Nephron progenitor cell (in vitro differentiated cells): Measurements from ENCODE around the gene ARMC8.
A peak's percentile ranks its signal among the peaks of the same experiment; 100 is the strongest.

Source experiments
- DNase-seq: peaks from one replicate; pipeline ENCODE4 v3.0.0; 2021
- H3K27ac Mint-ChIP-seq: 2 replicates; pipeline ENCODE4 v1.8.0; 2021; ENCODE audit warnings: mild to moderate bottlenecking, moderate library complexity, mixed read lengths
- H3K27me3 Mint-ChIP-seq: 2 replicates; pipeline ENCODE4 v1.8.0; 2021; ENCODE audit warnings: mild to moderate bottlenecking, low read depth, mixed read lengths; ENCODE audit not compliant: poor library complexity
- H3K36me3 Mint-ChIP-seq: 2 replicates; pipeline ENCODE4 v1.8.0; 2021; ENCODE audit warnings: low read depth, mixed read lengths
- H3K4me1 Mint-ChIP-seq: 2 replicates; pipeline ENCODE4 v1.8.0; 2021; ENCODE audit warnings: mixed read lengths
- H3K4me3 Mint-ChIP-seq: 2 replicates; pipeline ENCODE4 v1.8.0; 2021; ENCODE audit warnings: mild to moderate bottlenecking, moderate library complexity, mixed read lengths
- H3K9me3 Mint-ChIP-seq: 2 replicates; pipeline ENCODE4 v1.8.0; 2021; ENCODE audit warnings: mild to moderate bottlenecking, moderate library complexity, mixed read lengths
- CTCF ChIP-seq: fragments of 200-600 bp; sonication (generic); IDR thresholded peaks from 2 replicates; pipeline ENCODE4 v1.5.0; 2021; ENCODE audit warnings: antibody characterized with exemption

Gene ARMC8

GRCh38 chr3:138331143-138331894 is 144.2 kb downstream of the ARMC8 start:
- no peaks in the 10 kb centered on the region for H3K36me3 Mint-ChIP-seq
- peaks cover 17% of the 10 kb centered on the region for H3K4me1 Mint-ChIP-seq
- no peaks in the 10 kb centered on the region for H3K9me3 Mint-ChIP-seq
- DNase-seq = no peak
- TF ChIP-seq CTCF = no peak
- H3K4me3 Mint-ChIP-seq = no peak overlapping the region
- no peak overlapping the region for H3K27ac Mint-ChIP-seq
- peaks cover 26% of the 10 kb centered on the region for H3K27me3 Mint-ChIP-seq

GRCh38 chr3:138332472-138333073 is 145.5 kb downstream of the ARMC8 start:
- Mint-ChIP-seq H3K27me3 (peaks cover 25% of the 10 kb centered on the region), H3K36me3 (no peaks in the 10 kb centered on the region), H3K4me3 (no peak overlapping the region), H3K4me1 (peaks cover 17% of the 10 kb centered on the region), H3K27ac (no peak overlapping the region), H3K9me3 (no peaks in the 10 kb centered on the region)
- peak; percentile 65 for TF ChIP-seq CTCF
- DNase-seq = no peak

- Mint-ChIP-seq H3K27me3 (peaks cover 22% of the 10 kb centered on the region), H3K36me3 (no peaks in the 10 kb centered on the region), H3K4me3 (no peak overlapping the region), H3K27ac (no peak overlapping the region), H3K4me1 (peaks cover 11% of the 10 kb centered on the region), H3K9me3 (no peaks in the 10 kb centered on the region)
- TF ChIP-seq CTCF = no peak
- no peak for DNase-seq
These were observed 147.5 kb downstream of the ARMC8 start for GRCh38 chr3:138334608-138335007.

GRCh38 chr3:138336454-138336999 is 149.4 kb downstream of the ARMC8 start:
- TF ChIP-seq CTCF = no peak
- peaks cover 22% of the 10 kb centered on the region for H3K27me3 Mint-ChIP-seq
- H3K27ac Mint-ChIP-seq = no peak overlapping the region
- no peak overlapping the region for H3K4me3 Mint-ChIP-seq
- peaks cover under 1% of the 10 kb centered on the region for H3K9me3 Mint-ChIP-seq
- H3K36me3 Mint-ChIP-seq = no peaks in the 10 kb centered on the region
- peaks cover 9% of the 10 kb centered on the region for H3K4me1 Mint-ChIP-seq
- no peak for DNase-seq

- H3K9me3 Mint-ChIP-seq = peaks cover 6% of the 10 kb centered on the region
- no peak overlapping the region for H3K4me3 Mint-ChIP-seq
- H3K27ac Mint-ChIP-seq = no peak overlapping the region
These were observed 151.1 kb downstream of the ARMC8 start for GRCh38 chr3:138338244-138338643.

More at GRCh38 chr3:138338244-138338643, 151.1 kb downstream of the ARMC8 start:
- no peak for DNase-seq
- H3K36me3 Mint-ChIP-seq = no peaks in the 10 kb centered on the region
- no peak for TF ChIP-seq CTCF
- H3K27me3 Mint-ChIP-seq = peaks cover 21% of the 10 kb centered on the region
- peaks cover 11% of the 10 kb centered on the region for H3K4me1 Mint-ChIP-seq
